Activated naive CD4-positive, alpha-beta T cell treated with anti-CD3 and anti-CD28 coated beads, Interleukin-2, amount 50 U/mL, for 24 hours (primary cell): Measurements from ENCODE around the gene OSBP2.

Source experiments
- H3K27ac Mint-ChIP-seq: one replicate; pipeline ENCODE4 v1.8.0; 2021; ENCODE audit warnings: mild to moderate bottlenecking, mixed read lengths
- H3K27me3 Mint-ChIP-seq: one replicate; pipeline ENCODE4 v1.8.0; 2021; ENCODE audit warnings: mixed read lengths
- H3K36me3 Mint-ChIP-seq: one replicate; pipeline ENCODE4 v1.8.0; 2021; ENCODE audit warnings: mixed read lengths
- H3K4me1 Mint-ChIP-seq: one replicate; pipeline ENCODE4 v1.8.0; 2021; ENCODE audit warnings: mixed read lengths
- H3K4me3 Mint-ChIP-seq: one replicate; pipeline ENCODE4 v1.8.0; 2021; ENCODE audit warnings: mild to moderate bottlenecking, mixed read lengths
- H3K9me3 Mint-ChIP-seq: one replicate; pipeline ENCODE4 v1.8.0; 2021; ENCODE audit warnings: mixed read lengths

The OSBP2 gene

GRCh38 chr22:30867746-30868662 is 173.3 kb downstream of the OSBP2 start:
- Mint-ChIP-seq H3K27ac (no peak overlapping the region), H3K4me3 (no peak overlapping the region), H3K4me1 (no peaks in the 10 kb centered on the region), H3K36me3 (no peaks in the 10 kb centered on the region), H3K9me3 (no peaks in the 10 kb centered on the region), H3K27me3 (no peaks in the 10 kb centered on the region)

- Mint-ChIP-seq H3K27ac (no peak overlapping the region), H3K4me1 (no peaks in the 10 kb centered on the region), H3K36me3 (no peaks in the 10 kb centered on the region), H3K9me3 (no peaks in the 10 kb centered on the region), H3K27me3 (no peaks in the 10 kb centered on the region), H3K4me3 (no peak overlapping the region)
These were observed 174.2 kb downstream of the OSBP2 start for GRCh38 chr22:30868663-30869385.

GRCh38 chr22:30869667-30870395 is 175.2 kb downstream of the OSBP2 start:
- Mint-ChIP-seq H3K36me3 (no peaks in the 10 kb centered on the region), H3K9me3 (no peaks in the 10 kb centered on the region), H3K27ac (no peak overlapping the region), H3K27me3 (no peaks in the 10 kb centered on the region), H3K4me1 (no peaks in the 10 kb centered on the region), H3K4me3 (no peak overlapping the region)

- H3K27me3 Mint-ChIP-seq, result no peaks in the 10 kb centered on the region
- H3K4me3 Mint-ChIP-seq, result no peak overlapping the region
- H3K36me3 Mint-ChIP-seq, result no peaks in the 10 kb centered on the region
- no peak overlapping the region for H3K27ac Mint-ChIP-seq
- H3K4me1 Mint-ChIP-seq, result no peaks in the 10 kb centered on the region
- H3K9me3 Mint-ChIP-seq, result no peaks in the 10 kb centered on the region
These were observed 176.0 kb downstream of the OSBP2 start for GRCh38 chr22:30870451-30871345.

- Mint-ChIP-seq H3K27me3 (no peaks in the 10 kb centered on the region), H3K36me3 (no peaks in the 10 kb centered on the region), H3K27ac (no peak overlapping the region), H3K9me3 (no peaks in the 10 kb centered on the region), H3K4me3 (no peak overlapping the region), H3K4me1 (no peaks in the 10 kb centered on the region)
These were observed 177.0 kb downstream of the OSBP2 start for GRCh38 chr22:30871391-30872284.

- Mint-ChIP-seq H3K4me3 (no peak overlapping the region), H3K27ac (no peak overlapping the region), H3K4me1 (no peaks in the 10 kb centered on the region), H3K36me3 (no peaks in the 10 kb centered on the region), H3K9me3 (no peaks in the 10 kb centered on the region), H3K27me3 (no peaks in the 10 kb centered on the region)
These were observed 177.8 kb downstream of the OSBP2 start for GRCh38 chr22:30872285-30873041.

GRCh38 chr22:30873086-30873650 is 178.5 kb downstream of the OSBP2 start:
- Mint-ChIP-seq H3K27ac (no peak overlapping the region), H3K4me1 (no peaks in the 10 kb centered on the region), H3K27me3 (no peaks in the 10 kb centered on the region), H3K9me3 (no peaks in the 10 kb centered on the region), H3K36me3 (no peaks in the 10 kb centered on the region), H3K4me3 (no peak overlapping the region)

- H3K36me3 Mint-ChIP-seq, result no peaks in the 10 kb centered on the region
- no peaks in the 10 kb centered on the region for H3K9me3 Mint-ChIP-seq
- no peaks in the 10 kb centered on the region for H3K27me3 Mint-ChIP-seq
- no peak overlapping the region for H3K4me3 Mint-ChIP-seq
- no peak overlapping the region for H3K27ac Mint-ChIP-seq
- H3K4me1 Mint-ChIP-seq, result no peaks in the 10 kb centered on the region
These were observed 179.0 kb downstream of the OSBP2 start for GRCh38 chr22:30873661-30874060.

GRCh38 chr22:30874431-30875370 is 180.0 kb downstream of the OSBP2 start:
- H3K4me3 Mint-ChIP-seq, result no peak overlapping the region
- no peak overlapping the region for H3K27ac Mint-ChIP-seq
- H3K9me3 Mint-ChIP-seq, result no peaks in the 10 kb centered on the region
- no peaks in the 10 kb centered on the region for H3K27me3 Mint-ChIP-seq
- no peaks in the 10 kb centered on the region for H3K36me3 Mint-ChIP-seq
- H3K4me1 Mint-ChIP-seq, result no peaks in the 10 kb centered on the region

- Mint-ChIP-seq H3K27me3 (no peaks in the 10 kb centered on the region), H3K9me3 (no peaks in the 10 kb centered on the region), H3K4me3 (no peak overlapping the region), H3K27ac (no peak overlapping the region), H3K4me1 (no peaks in the 10 kb centered on the region), H3K36me3 (no peaks in the 10 kb centered on the region)
These were observed 181.0 kb downstream of the OSBP2 start for GRCh38 chr22:30875481-30876215.

- Mint-ChIP-seq H3K9me3 (no peaks in the 10 kb centered on the region), H3K4me1 (no peaks in the 10 kb centered on the region), H3K27me3 (no peaks in the 10 kb centered on the region), H3K4me3 (no peak overlapping the region), H3K27ac (no peak overlapping the region), H3K36me3 (no peaks in the 10 kb centered on the region)
These were observed 181.6 kb downstream of the OSBP2 start for GRCh38 chr22:30876221-30876751.
